Body of pancreas (tissue), 4 donors: ENCODE measurements around the gene RBSN. TPM values are rescaled to one million over a fixed set of nuclear protein-coding genes. Genes with fewer than 3 reads are reported as not detected.

Experiments used
- ATAC-seq: fragments of 150-250 bp; one replicate; pipeline ENCODE4 v1.9.1; 2016
- DNase-seq, 4 donors: peaks; one replicate each; pipeline ENCODE4 v3.0.0-alpha.2; 2019
- H3K27ac ChIP-seq, 4 donors: fragments of 200-600 bp; sonication (generic); 1 replicate in 3 of 4; 2 replicates in 1 of 4; pipeline versions ENCODE4 v1.5.1 to v1.6.1; 2016 to 2019; ENCODE audit warnings: mild to moderate bottlenecking in 1 of 4, mixed read lengths in 1 of 4, moderate library complexity in 1 of 4
- H3K27me3 ChIP-seq, 2 donors: fragments of 200-600 bp; sonication (generic); one replicate each; pipeline ENCODE4 v1.6.0; 2016; ENCODE audit warnings: mild to moderate bottlenecking in 1 of 2
- H3K36me3 ChIP-seq, 2 donors: fragments of 200-600 bp; sonication (generic); replicated peaks in 1 of 2; 2 replicates each; pipeline ENCODE4 v1.5.1; 2016; ENCODE audit warnings: low read depth in 2 of 2; ENCODE audit not compliant: insufficient read depth in 1 of 2
- H3K4me1 ChIP-seq: fragments of 200-600 bp; sonication (generic); one replicate; pipeline ENCODE4 v1.6.0; 2016
- H3K4me3 ChIP-seq, 2 donors: fragments of 200-600 bp; sonication (generic); 1 replicate in 1 of 2; 2 replicates in 1 of 2; pipeline ENCODE4 v1.5.1; 2016 to 2019
- H3K9me3 ChIP-seq, 3 donors: fragments of 200-600 bp; sonication (generic); 1 replicate in 2 of 3; 2 replicates in 1 of 3; pipeline ENCODE4 v1.5.1; 2016
- CTCF ChIP-seq, 7 experiments: fragments of 450-650 bp in 4 of 7; fragments of 200-600 bp in 3 of 7; sonication (generic) in 3 of 7; IDR thresholded peaks; one replicate each; pipeline ENCODE4 v1.5.1; 2016 to 2019; ENCODE audit warnings: antibody characterized with exemption in 7 of 7
- POLR2A ChIP-seq, 3 donors: fragments of 450-650 bp; IDR thresholded peaks; one replicate each; pipeline ENCODE4 v1.6.1; 2016; ENCODE audit warnings: antibody characterized with exemption in 3 of 3, mild to moderate bottlenecking in 2 of 3
- WGBS, 2 donors: methylation state at CpG; one replicate each; pipeline ENCODE4 v1.1.5; 2017; 5-methylcytosine and 5-hydroxymethylcytosine counted together
- intact Hi-C: fragments of 100-400 bp; cut with DNase I; formaldehyde crosslinking; loops from one replicate; pipeline ENCODE4 v1.15.1; 2023
- total RNA-seq, 2 donors: library from RNA; depleted of rRNA; stranded (reverse); fragments of >200 nt; gene quantifications; one replicate each; pipeline ENCODE4 v1.1.0, GENCODE V29; 2016

The RBSN gene
- total RNA-seq, 2 donors from 2014 or later: 9.1 to 9.2 TPM

GRCh38 chr3:15094187-15094875 lies 4.6 kb downstream of the RBSN start:
- Histone ChIP-seq H3K27me3 (no peaks in the 10 kb centered on the region), H3K4me3 (no peak overlapping the region), H3K9me3 (no peaks in the 10 kb centered on the region), H3K4me1 (peaks cover 7% of the 10 kb centered on the region), H3K36me3 (peaks cover 0 to 13% of the 10 kb centered on the region in 2 donors), H3K27ac (no peak overlapping the region)
- 79 to 86% methylated on average over 5 of the region's 5 CpGs for WGBS, 2 donors
- DNase-seq: no peak
- intact Hi-C loops: no loop called here
- ATAC-seq: no peak
- TF ChIP-seq CTCF (IDR thresholded peaks at IDR 0.05): no peak

- H3K4me1 ChIP-seq: peaks cover 2% of the 10 kb centered on the region
- H3K4me3 ChIP-seq: no peak overlapping the region
- intact Hi-C loops: no loop called here
- DNase-seq (no peak), ATAC-seq (no peak)
- TF ChIP-seq POLR2A (IDR thresholded peaks at IDR 0.05) (no peak), CTCF (IDR thresholded peaks at IDR 0.05) (no peak)
- no peak overlapping the region for H3K27ac ChIP-seq
- H3K27me3 ChIP-seq: no peaks in the 10 kb centered on the region
- peaks cover 0 to 16% of the 10 kb centered on the region in 2 donors for H3K36me3 ChIP-seq
- 93 to 97% methylated on average over 1 of the region's 1 CpG for WGBS, 2 donors
- no peaks in the 10 kb centered on the region for H3K9me3 ChIP-seq
These were observed 6.3 kb downstream of the RBSN start for GRCh38 chr3:15092686-15093085.

- Histone ChIP-seq H3K9me3 (no peaks in the 10 kb centered on the region), H3K4me3 (no peak overlapping the region), H3K27me3 (no peaks in the 10 kb centered on the region), H3K27ac (no peak overlapping the region), H3K4me1 (no peaks in the 10 kb centered on the region), H3K36me3 (peaks cover 0 to 18% of the 10 kb centered on the region in 2 donors)
- 79 to 87% methylated on average over 5 of the region's 5 CpGs for WGBS, 2 donors
- TF ChIP-seq POLR2A (IDR thresholded peaks at IDR 0.05) (no peak), CTCF (IDR thresholded peaks at IDR 0.05) (no peak)
- intact Hi-C loops: no loop called here
- DNase-seq (no peak), ATAC-seq (no peak)
These were observed 7.4 kb downstream of the RBSN start for GRCh38 chr3:15091575-15091974.

- WGBS, 2 donors: 91 to 100% methylated on average over 1 of the region's 1 CpG
- no peaks in the 10 kb centered on the region for H3K9me3 ChIP-seq
- H3K36me3 ChIP-seq: peaks cover 0 to 26% of the 10 kb centered on the region in 2 donors
- no peak overlapping the region for H3K27ac ChIP-seq
- H3K4me1 ChIP-seq: no peaks in the 10 kb centered on the region
- ATAC-seq: no peak
- no peaks in the 10 kb centered on the region for H3K27me3 ChIP-seq
- DNase-seq: no peak
- TF ChIP-seq CTCF (IDR thresholded peaks at IDR 0.05): no peak
- no peak for TF ChIP-seq POLR2A (IDR thresholded peaks at IDR 0.05)
- no peak overlapping the region for H3K4me3 ChIP-seq
- intact Hi-C loops: no loop called here
These were observed 9.7 kb downstream of the RBSN start for GRCh38 chr3:15089201-15089600.

GRCh38 chr3:15086699-15087098 lies 12.2 kb downstream of the RBSN start:
- 85 to 93% methylated on average over 2 of the region's 2 CpGs for whole genome bisulfite sequencing, 2 donors
- intact Hi-C loops: no loop called here
- DNase-seq: no peak
- ATAC-seq: no peak
- TF ChIP-seq CTCF (IDR thresholded peaks at IDR 0.05) (no peak), POLR2A (IDR thresholded peaks at IDR 0.05) (no peak)
- H3K36me3 ChIP-seq: peaks cover 0 to 36% of the 10 kb centered on the region in 2 donors
- no peaks in the 10 kb centered on the region for H3K9me3 ChIP-seq
- H3K4me1 ChIP-seq: no peaks in the 10 kb centered on the region
- no peak overlapping the region for H3K4me3 ChIP-seq
- H3K27me3 ChIP-seq: no peaks in the 10 kb centered on the region
- no peak overlapping the region for H3K27ac ChIP-seq
